ENCODE measurements around the gene MYRIP.
"Not testable (repeated sequence)": the region's sequence is repeated elsewhere in the genome, so short reads cannot be mapped to it uniquely, and the experiment has no call there.

The MYRIP gene

DNA sequence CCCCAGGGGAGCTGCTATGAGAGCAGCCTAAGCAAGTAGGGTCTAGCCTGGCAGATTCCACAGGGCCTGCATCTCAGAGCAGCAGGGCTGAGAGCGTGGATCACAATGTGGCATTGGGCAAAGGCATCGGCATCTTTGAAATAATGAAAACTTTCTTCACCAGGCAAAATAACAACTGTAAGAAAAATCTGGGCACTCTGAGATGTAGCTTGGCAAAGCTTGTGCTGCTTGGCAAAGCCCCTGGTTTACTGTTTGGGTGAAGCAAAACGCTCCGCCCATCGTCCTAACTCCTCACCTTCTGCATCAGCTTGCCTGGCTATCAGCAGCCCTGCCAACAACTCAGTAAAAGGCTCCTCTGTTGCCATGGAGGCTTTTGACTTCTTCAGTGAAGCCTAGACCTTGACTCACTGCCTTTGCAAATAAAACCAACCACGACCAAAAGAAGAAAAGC, 287.3 kb downstream of the MYRIP start:
- no peak for DNase-seq

DNA sequence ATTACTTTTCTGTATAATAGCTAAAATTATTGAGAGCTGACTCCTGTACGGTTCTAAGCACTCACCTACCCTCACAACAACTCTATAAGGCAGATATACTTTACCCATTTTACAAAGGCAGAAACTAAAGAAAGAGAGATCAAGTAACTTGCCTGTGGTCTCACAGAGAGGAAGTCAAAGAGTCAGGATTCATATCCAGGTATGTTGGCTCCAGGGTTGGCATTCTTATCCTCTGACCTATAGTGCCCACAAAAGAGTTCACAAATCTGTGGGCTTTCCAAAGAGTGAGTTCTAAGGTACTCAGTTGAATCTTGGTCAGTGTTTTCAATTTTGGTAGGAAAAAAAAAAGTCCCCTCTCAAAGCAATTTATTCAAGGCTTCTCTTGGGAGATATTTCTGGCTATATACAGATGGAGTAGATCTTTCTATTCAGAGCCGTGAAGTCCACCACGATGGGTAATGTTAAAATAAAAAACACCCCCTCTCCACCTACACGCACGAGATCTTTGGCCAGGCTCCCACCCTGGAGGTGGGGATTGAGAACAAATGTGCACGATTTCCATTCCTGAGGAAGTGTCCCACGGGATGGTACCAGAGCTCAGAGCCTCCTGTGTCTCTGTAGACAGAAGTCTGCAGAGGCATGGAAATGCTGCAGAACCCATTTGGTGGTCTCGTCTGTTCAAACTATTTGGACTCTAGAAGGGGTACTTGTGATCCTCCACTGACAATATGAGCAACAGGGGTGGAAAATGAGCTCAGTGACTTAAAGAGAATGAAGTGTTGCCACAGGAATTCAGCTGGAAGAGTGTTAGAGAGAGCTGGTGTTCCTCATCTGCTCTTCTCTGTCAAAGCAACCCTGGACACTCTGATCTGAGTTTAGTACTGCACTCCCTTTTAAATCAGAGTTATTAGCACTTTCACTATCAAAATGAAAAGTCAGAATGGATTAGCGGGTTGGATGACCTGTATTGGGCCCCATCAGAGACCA, 288.0 kb downstream of the MYRIP start:
- no peak for DNase-seq

DNA sequence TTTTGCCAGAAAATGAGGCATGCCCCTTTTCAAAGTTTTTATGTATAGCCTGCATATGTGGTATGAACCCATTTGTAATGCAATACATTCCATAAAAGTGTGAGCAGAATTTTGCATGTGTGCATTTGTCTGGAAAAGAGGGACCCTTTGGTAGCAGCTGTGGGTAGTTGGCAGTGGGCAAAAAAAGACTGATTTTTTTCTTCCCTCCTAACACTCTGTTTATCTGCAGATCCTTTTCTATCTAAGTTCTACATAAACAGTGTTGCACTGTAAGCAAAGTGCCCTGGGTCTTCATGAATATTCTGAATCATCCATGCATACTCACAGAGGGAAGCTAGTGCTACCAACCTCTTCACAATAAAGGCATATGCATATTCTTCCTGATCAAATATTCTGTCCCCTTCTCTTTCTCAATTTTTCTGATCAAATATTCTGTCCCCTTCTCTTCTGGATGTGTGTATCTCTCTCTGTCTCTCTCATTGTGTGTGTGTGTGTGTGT, 288.9 kb downstream of the MYRIP start:
- DNase-seq: no peak

DNA sequence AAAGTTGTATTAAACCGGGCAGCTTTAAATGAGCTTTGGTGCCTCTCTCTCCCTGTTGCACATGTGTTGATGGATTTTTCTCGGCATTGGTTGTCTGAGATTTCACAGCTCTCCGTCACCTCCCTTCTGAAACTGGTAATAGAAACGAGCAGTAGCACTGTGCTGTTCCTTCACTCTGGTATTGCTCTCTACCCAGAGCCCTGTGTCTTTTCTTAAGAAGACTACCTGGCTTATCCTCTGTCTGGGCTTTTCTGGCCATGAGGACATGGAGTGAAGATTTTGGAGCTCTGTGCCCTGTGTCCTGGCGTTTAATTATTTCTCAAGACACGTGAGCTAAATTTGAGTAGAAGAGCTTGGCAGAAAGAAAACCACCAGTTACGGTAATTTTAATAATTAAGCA, 290.5 kb downstream of the MYRIP start:
- DNase-seq: no peak

GRCh38 chr3:40102182-40102581, 292.8 kb downstream of the MYRIP start:
- no peak for DNase-seq

DNA sequence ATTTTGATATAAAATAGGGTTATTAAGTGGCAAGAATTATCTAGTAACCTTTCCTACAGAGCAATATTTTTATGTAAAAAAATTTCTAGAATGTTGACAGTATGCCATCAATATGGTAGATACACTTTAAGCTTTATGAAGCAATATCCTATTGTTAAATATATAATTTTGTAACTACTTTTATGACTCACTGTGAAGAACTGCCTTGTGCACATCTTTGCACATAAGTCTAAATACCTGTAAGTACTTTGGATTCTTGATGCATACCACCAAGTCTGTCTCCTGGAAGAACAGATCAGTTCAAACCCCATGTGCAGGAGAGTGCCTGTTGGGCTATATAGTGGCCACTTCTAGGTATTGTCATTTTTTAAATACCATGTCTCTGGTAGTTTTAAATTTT, 294.4 kb downstream of the MYRIP start:
- no peak for DNase-seq

- DNase-seq: no peak
These were observed 295.0 kb downstream of the MYRIP start for GRCh38 chr3:40104441-40104840.

- DNase-seq: no peak
These were observed 299.2 kb downstream of the MYRIP start for GRCh38 chr3:40108643-40109042.

- DNase-seq: no peak
These were observed 300.5 kb downstream of the MYRIP start for GRCh38 chr3:40109641-40110490.

GRCh38 chr3:40116478-40117177, 307.2 kb downstream of the MYRIP start:
- no peak for DNase-seq

DNA sequence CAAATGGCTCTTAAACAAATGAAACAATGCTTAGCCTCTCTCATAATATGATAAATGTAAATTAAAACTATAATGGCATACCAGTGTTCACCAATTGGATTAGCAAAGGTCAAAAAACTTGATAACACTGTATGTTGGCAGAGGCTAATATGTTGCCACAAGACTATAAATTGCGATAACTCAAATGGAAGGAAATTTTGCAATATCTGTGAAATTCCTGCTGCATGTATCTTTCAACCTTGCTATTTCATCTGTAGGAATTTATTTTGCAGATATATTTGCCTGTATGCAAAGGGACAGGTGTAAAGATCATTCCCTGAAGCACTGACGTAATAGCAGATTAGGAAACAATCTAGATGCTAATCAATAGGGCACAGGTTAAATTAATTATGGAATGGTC, 308.7 kb downstream of the MYRIP start:
- DNase-seq: no peak

GRCh38 chr3:40120067-40120692, 310.8 kb downstream of the MYRIP start:
- DNase-seq: no peak

GRCh38 chr3:40120806-40121205, 311.4 kb downstream of the MYRIP start:
- no peak for DNase-seq

DNA sequence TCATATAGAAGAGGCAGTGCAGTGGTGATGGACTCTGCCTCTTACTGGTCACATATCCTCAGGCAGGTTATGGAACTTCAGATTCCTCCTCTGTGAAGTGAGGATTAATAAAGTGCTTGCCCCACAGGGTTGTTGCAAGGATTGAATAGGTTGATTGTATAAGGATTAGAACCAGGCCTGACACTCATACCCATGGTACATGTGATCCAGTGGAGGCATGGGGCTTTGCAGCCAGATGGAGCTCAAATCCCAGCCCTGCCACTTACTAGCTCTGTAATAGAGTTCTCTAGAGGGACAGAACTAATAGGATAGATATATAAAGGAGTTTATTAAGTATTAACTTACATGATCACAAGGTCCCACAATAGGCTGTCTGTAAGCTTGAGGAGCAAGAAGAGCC, 315.5 kb downstream of the MYRIP start:
- no peak for DNase-seq

- DNase-seq: peak; percentile 1
These were observed 318.8 kb downstream of the MYRIP start for GRCh38 chr3:40128166-40128565.

DNA sequence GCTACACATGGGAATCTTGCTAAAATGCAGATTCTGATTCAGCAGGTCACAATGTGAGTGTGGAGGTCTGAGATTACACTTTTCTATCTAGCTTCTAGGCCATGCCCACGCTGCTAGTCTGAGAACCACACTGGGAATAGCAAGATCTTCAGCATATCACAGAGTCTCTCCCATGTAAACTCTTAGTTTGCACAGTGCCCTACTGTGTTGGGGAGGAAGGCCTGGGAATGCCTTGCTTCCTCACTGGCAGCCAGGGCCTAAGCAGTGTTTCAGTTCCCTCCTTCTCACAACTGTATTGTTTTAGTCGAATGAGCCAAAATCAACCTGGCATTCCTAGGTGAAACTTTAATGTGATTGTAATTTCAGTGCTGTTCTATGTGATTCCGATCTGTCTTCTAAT, 320.1 kb downstream of the MYRIP start:
- no peak for DNase-seq

DNA sequence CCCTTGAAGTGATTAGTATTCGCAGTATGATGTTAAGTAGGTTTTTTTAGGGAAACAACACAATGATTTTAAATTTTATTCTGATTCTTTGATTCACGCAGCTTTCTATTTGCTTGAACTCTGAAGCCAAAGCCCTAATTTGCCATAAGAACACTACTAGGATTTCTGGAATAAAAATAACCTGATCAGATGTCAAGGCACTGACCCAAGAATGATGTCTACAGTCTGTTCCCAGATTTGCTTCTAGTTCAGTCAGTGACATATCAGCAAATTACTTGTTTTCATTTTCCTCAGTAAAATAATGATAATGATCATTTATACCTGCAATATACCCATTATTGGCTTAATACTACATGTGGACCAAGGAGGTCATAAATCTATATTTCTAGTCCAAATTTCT, 320.6 kb downstream of the MYRIP start:
- DNase-seq: no peak

- no peak for DNase-seq
These were observed 321.3 kb downstream of the MYRIP start for GRCh38 chr3:40130721-40131120.

- not testable (repeated sequence) for DNase-seq
These were observed 324.6 kb downstream of the MYRIP start for GRCh38 chr3:40133886-40134575.

DNA sequence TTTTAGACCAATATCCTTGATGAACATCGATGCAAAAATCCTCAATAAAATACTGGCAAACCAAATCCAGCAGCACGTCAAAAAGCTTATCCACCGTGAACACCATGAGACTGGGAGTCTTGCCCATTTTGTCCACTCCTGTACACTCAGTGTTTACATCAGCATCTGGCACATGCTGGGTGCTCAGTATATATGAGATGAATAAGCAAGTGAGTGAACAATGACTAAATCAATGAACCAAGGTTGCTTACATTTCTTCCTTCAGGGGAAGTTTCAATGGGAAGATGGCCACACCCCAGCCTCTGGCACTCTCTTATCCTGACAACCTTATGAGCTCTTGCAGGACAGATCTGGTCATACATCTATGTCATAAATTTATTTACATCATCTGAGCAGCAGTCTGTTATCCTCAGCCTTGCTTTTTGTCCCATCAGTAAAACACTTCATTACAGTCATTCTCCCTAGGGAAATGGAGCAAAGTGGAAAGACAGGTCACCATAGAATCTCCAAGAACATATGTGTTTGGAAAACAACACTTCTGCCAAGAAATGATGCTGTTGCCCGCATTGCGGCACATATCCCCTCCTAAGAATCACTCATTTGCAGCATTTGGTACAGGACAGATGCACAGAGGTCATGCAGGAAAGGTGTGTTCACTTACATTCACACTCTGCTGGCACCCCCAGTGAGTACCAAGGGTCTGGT, 328.3 kb downstream of the MYRIP start:
- no peak for DNase-seq

All from GDM1 (cell line).